Breast epithelium (tissue), 4 donors: ENCODE measurements around the gene SLC25A19. TPM values are rescaled to one million over a fixed set of nuclear protein-coding genes. Genes with fewer than 3 reads are reported as not detected.

Experiments
- DNase-seq, 2 donors: peaks; one replicate each; pipeline ENCODE4 v3.0.0-alpha.2; 2019; ENCODE audit warnings: low spot score in 2 of 2
- H3K27ac ChIP-seq, 2 donors: fragments of 200-600 bp; sonication (generic) in 1 of 2; one replicate each; pipeline ENCODE4 v1.5.1; 2016 to 2019; ENCODE audit warnings: mild to moderate bottlenecking in 1 of 2
- H3K27me3 ChIP-seq, 2 donors: fragments of 200-600 bp; sonication (generic) in 1 of 2; one replicate each; pipeline versions ENCODE4 v1.5.1 to v1.6.0; 2017 to 2019; ENCODE audit warnings: control low read depth in 1 of 2, mild to moderate bottlenecking in 1 of 2
- H3K36me3 ChIP-seq: fragments of 200-600 bp; one replicate; pipeline ENCODE4 v1.5.1; 2019
- H3K4me1 ChIP-seq, 2 donors: fragments of 200-600 bp; sonication (generic); one replicate each; pipeline ENCODE4 v1.5.1; 2016 to 2019; ENCODE audit warnings: control low read depth in 1 of 2
- H3K4me3 ChIP-seq, 3 donors: fragments of 200-600 bp; sonication (generic); 1 replicate in 2 of 3; 2 replicates in 1 of 3; pipeline ENCODE4 v1.5.1; 2016 to 2019; ENCODE audit warnings: mild to moderate bottlenecking in 3 of 3, moderate library complexity in 2 of 3
- H3K9me3 ChIP-seq, 2 donors: fragments of 200-600 bp; sonication (generic) in 1 of 2; one replicate each; pipeline ENCODE4 v1.5.1; 2016 to 2019; ENCODE audit warnings: control low read depth in 1 of 2
- POLR2A ChIP-seq: fragments of 450-650 bp; IDR thresholded peaks from one replicate; pipeline ENCODE4 v1.6.1; 2016; ENCODE audit warnings: antibody characterized with exemption, mild to moderate bottlenecking, moderate library complexity
- POLR2AphosphoS5 ChIP-seq, 3 donors: sonication (generic); formaldehyde crosslinking; IDR thresholded peaks; one replicate each; pipeline ENCODE4 v1.6.1; 2017; ENCODE audit warnings: antibody characterized with exemption in 3 of 3
- intact Hi-C: fragments of 100-400 bp; cut with DNase I; formaldehyde crosslinking; loops from one replicate; pipeline ENCODE4 v1.15.1; 2023; ENCODE audit warnings: low total_unique reads
- total RNA-seq, 3 donors: library from RNA; depleted of rRNA; stranded (reverse); fragments of >200 nt; gene quantifications; one replicate each; pipeline ENCODE4 v1.1.0, GENCODE V29; 2016
- TF ChIP-seq, protein P1 (sequence below), 3 donors: fragments of 450-650 bp; IDR thresholded peaks; one replicate each; pipeline ENCODE4 v1.5.1; 2016 to 2017; ENCODE audit warnings: antibody characterized with exemption in 3 of 3, mild to moderate bottlenecking in 3 of 3, moderate library complexity in 3 of 3

Gene SLC25A19
- total RNA-seq, 3 donors from 2014 or later, result 11.4 to 13.8 (median 12.3) TPM

DNA sequence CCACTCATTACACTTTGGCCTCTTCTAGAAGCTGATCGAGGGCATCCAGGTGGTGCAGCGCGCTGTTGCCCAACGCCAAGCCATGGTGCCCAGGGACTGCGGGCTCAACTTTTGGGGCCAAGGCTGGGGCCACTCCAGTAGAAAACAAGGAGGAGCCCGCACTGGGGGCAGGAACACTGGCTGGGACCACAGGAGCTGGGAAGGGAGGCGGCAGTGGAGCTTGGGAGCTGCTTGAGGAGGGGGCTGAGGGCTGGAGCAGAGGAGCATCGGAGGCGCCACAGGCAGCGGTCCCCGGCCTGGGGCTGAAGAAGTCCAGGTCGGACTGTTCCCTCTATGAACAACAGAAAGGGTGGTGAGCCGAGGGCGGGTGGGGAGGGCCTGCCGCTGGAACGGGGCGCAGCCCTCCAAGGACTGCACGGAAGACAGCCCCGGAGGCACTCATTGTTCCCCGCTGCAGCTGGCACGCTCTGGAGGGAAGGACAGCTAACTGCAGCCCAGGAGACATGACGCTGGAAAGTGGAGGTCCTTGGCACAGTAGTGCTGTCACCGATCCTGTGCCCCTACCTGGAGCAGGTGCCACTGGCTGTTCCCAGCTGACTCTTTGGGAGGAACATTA, 49.3 kb downstream of the SLC25A19 start:
- TF ChIP-seq POLR2A (no peak), POLR2AphosphoS5 (IDR thresholded peaks at IDR 0.05) (no peak)
- TF ChIP-seq, protein P1, sequence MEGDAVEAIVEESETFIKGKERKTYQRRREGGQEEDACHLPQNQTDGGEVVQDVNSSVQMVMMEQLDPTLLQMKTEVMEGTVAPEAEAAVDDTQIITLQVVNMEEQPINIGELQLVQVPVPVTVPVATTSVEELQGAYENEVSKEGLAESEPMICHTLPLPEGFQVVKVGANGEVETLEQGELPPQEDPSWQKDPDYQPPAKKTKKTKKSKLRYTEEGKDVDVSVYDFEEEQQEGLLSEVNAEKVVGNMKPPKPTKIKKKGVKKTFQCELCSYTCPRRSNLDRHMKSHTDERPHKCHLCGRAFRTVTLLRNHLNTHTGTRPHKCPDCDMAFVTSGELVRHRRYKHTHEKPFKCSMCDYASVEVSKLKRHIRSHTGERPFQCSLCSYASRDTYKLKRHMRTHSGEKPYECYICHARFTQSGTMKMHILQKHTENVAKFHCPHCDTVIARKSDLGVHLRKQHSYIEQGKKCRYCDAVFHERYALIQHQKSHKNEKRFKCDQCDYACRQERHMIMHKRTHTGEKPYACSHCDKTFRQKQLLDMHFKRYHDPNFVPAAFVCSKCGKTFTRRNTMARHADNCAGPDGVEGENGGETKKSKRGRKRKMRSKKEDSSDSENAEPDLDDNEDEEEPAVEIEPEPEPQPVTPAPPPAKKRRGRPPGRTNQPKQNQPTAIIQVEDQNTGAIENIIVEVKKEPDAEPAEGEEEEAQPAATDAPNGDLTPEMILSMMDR (IDR thresholded peaks at IDR 0.05), result no peak
- Histone ChIP-seq H3K36me3 (peaks cover 10% of the 10 kb centered on the region), H3K27ac (peak overlapping the region in 1 of 2 donors; percentile 12), H3K27me3 (no peaks in the 10 kb centered on the region), H3K4me1 (no peaks in the 10 kb centered on the region), H3K4me3 (no peak overlapping the region), H3K9me3 (no peaks in the 10 kb centered on the region)
- intact Hi-C loops, result no loop called here
- DNase-seq, result no peak

DNA sequence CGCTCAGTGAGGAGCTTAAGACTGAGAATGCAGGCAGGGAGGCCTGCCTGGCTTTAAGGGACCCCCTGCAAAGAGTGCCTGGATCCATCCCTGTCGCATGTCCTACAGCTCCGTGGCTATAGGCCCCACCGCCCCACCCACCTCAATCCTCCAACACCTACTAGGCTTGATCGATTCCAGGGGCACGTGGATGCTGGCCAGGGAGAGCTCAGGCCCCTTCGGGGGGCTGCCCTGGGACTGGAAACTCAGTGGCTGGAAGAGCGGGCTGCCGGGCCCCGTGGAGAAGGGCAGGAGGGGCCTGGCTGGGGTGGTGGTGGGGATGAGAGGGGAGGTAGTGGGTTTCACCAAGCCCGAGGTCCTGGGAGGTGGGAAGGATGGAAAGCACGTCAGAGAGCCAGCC, 50.0 kb downstream of the SLC25A19 start:
- no peak for DNase-seq
- Histone ChIP-seq H3K9me3 (no peaks in the 10 kb centered on the region), H3K4me3 (no peak overlapping the region), H3K4me1 (no peaks in the 10 kb centered on the region), H3K36me3 (peaks cover 14% of the 10 kb centered on the region), H3K27ac (no peak overlapping the region), H3K27me3 (no peaks in the 10 kb centered on the region)
- TF ChIP-seq, protein P1 (IDR thresholded peaks at IDR 0.05), result no peak
- no peak for TF ChIP-seq POLR2A
- no peak for TF ChIP-seq POLR2AphosphoS5 (IDR thresholded peaks at IDR 0.05)
- intact Hi-C loops, result no loop called here

DNA sequence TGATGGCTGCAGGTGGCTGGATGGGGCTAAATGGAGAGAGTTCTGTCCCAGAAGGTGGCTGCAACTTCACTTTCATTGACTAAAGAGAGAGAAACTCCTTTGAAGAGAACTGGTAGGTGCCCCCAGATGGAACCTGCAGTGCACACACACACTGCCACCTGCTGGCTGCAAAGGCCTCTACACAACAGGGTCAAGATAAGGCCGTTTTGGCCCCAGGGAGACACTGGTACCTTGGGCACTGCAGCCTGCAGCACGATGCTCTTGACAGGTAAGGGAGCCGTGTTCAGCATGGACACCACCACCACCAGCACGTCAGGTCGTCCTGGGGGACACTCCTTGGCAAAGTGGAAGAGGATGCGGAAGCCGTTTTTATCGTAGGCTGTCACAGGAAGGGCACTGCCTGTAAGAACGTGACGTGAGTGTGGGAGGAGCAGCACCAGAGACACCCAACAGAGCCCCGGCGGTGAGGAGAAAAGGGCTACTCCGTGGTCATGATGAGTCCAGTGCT, 50.5 kb downstream of the SLC25A19 start:
- H3K9me3 ChIP-seq, result no peaks in the 10 kb centered on the region
- no peak for DNase-seq
- TF ChIP-seq POLR2AphosphoS5 (IDR thresholded peaks at IDR 0.05), result peak in 1 of 3 donors; percentile 26
- TF ChIP-seq, protein P1 (IDR thresholded peaks at IDR 0.05), result peak; percentile 62 to 69 (median 67)
- no peak for TF ChIP-seq POLR2A
- no peak overlapping the region for H3K27ac ChIP-seq
- no peaks in the 10 kb centered on the region for H3K4me1 ChIP-seq
- H3K4me3 ChIP-seq, result no peak overlapping the region
- H3K27me3 ChIP-seq, result no peaks in the 10 kb centered on the region
- intact Hi-C loops, result no loop called here
- peaks cover 14% of the 10 kb centered on the region for H3K36me3 ChIP-seq

GRCh38 chr17:75238020-75238580, 51.1 kb downstream of the SLC25A19 start:
- Histone ChIP-seq H3K36me3 (peaks cover 14% of the 10 kb centered on the region), H3K27ac (no peak overlapping the region), H3K4me3 (no peak overlapping the region), H3K9me3 (no peaks in the 10 kb centered on the region), H3K4me1 (no peaks in the 10 kb centered on the region), H3K27me3 (no peaks in the 10 kb centered on the region)
- DNase-seq, result no peak
- intact Hi-C loops, result no loop called here
- TF ChIP-seq POLR2A, result no peak
- TF ChIP-seq POLR2AphosphoS5 (IDR thresholded peaks at IDR 0.05), result no peak
- TF ChIP-seq, protein P1 (IDR thresholded peaks at IDR 0.05), result no peak
